HL-60 (cell line): ENCODE measurements around the gene AICDA.

Experiments
- GABPA ChIP-seq: IDR thresholded peaks from 2 replicates; pipeline ENCODE4 v1.6.1; 2012; ENCODE audit warnings: low read depth
- POLR2AphosphoS5 ChIP-seq: IDR thresholded peaks from 2 replicates; pipeline ENCODE4 v1.6.1; 2012; ENCODE audit warnings: low read depth
- SPI1 ChIP-seq: IDR thresholded peaks from 2 replicates; pipeline ENCODE4 v1.6.1; 2012; ENCODE audit warnings: low read depth, mild to moderate bottlenecking, borderline replicate concordance
- TF ChIP-seq, protein P1 (sequence below): IDR thresholded peaks from one replicate; pipeline ENCODE4 v1.5.1; 2011; ENCODE audit warnings: low read length, control low read depth, inconsistent platforms; ENCODE audit not compliant: insufficient read depth

DNA sequence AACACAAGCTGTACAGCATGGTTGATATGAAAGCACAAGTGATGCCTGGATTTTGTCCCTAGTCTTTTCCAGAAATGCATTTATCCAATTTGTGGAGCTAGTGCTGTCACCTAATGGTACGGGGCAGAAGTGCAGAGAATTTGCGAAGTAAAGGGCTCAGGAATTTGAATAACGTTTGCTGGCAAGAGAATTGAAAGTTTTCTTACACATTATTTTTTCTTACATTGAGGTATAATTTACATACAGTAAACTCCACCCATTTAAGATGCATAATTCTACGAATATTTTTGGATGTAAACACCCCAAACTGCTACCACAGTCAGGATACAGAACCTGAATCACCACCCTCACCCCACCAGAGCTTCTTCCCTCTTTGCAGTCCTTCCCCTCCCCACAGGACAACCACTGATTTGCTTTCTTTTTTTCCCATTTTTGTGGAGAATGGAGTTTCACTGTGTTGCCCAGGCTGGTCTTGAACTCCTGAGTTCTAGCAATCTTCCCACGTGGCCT, 3.5 kb downstream of the AICDA start:
- TF ChIP-seq, protein P1, sequence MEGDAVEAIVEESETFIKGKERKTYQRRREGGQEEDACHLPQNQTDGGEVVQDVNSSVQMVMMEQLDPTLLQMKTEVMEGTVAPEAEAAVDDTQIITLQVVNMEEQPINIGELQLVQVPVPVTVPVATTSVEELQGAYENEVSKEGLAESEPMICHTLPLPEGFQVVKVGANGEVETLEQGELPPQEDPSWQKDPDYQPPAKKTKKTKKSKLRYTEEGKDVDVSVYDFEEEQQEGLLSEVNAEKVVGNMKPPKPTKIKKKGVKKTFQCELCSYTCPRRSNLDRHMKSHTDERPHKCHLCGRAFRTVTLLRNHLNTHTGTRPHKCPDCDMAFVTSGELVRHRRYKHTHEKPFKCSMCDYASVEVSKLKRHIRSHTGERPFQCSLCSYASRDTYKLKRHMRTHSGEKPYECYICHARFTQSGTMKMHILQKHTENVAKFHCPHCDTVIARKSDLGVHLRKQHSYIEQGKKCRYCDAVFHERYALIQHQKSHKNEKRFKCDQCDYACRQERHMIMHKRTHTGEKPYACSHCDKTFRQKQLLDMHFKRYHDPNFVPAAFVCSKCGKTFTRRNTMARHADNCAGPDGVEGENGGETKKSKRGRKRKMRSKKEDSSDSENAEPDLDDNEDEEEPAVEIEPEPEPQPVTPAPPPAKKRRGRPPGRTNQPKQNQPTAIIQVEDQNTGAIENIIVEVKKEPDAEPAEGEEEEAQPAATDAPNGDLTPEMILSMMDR = peak; percentile 79
- TF ChIP-seq GABPA = no peak
- TF ChIP-seq SPI1 = no peak
- no peak for TF ChIP-seq POLR2AphosphoS5
